Left lung (tissue), 10 donors: ENCODE results near the gene HDAC7. TPM values are rescaled to one million over a fixed set of nuclear protein-coding genes. Genes with fewer than 3 reads are reported as not detected.

Experiments
- ATAC-seq: fragments of 200-7000 bp; cut with Tn5 transposase; one replicate; pipeline ENCODE4 v1.9.1; 2020; ENCODE audit warnings: moderate library complexity
- DNase-seq, 4 donors: peaks; one replicate each; pipeline ENCODE4 v3.0.0-alpha.2; 2013 to 2020
- H3K27ac ChIP-seq, 2 donors: fragments of 200-600 bp; sonication (generic) in 1 of 2; one replicate each; pipeline versions ENCODE4 v1.5.0 to v1.8.0; 2020 to 2021
- H3K27me3 ChIP-seq, 2 donors: fragments of 200-600 bp; sonication (generic) in 1 of 2; one replicate each; pipeline versions ENCODE4 v1.5.0 to v1.8.0; 2020 to 2021
- H3K36me3 ChIP-seq, 2 donors: fragments of 200-600 bp; sonication (generic) in 1 of 2; one replicate each; pipeline versions ENCODE4 v1.5.0 to v1.8.0; 2020 to 2021
- H3K4me1 ChIP-seq, 2 donors: fragments of 200-600 bp; one replicate each; pipeline ENCODE4 v1.8.0; 2021
- H3K4me3 ChIP-seq, 2 donors: fragments of 200-600 bp; sonication (generic) in 1 of 2; one replicate each; pipeline versions ENCODE4 v1.5.0 to v1.8.0; 2020 to 2021; ENCODE audit warnings: mild to moderate bottlenecking in 1 of 2
- H3K9me3 ChIP-seq, 2 donors: fragments of 200-600 bp; sonication (generic) in 1 of 2; one replicate each; pipeline versions ENCODE4 v1.5.0 to v1.8.0; 2020 to 2021
- CTCF ChIP-seq, 2 donors: fragments of 200-600 bp; sonication (generic) in 1 of 2; IDR thresholded peaks; one replicate each; pipeline versions ENCODE4 v1.5.0 to v1.8.0; 2021; ENCODE audit warnings: antibody characterized with exemption in 2 of 2
- intact Hi-C, 2 donors: fragments of 100-400 bp; cut with DNase I; formaldehyde crosslinking; loops; one replicate each; pipeline versions ENCODE4 v1.11.2 to v1.14.2; 2022
- polyA plus RNA-seq, 6 donors: library from polyadenylated mRNA; unstranded; fragments of 120-200 nt; gene quantifications; one replicate each; pipeline ENCODE4 v1.2.1, GENCODE V29; 2013; ENCODE audit not compliant: insufficient read length in 6 of 6
- total RNA-seq, 2 donors: library from RNA; stranded (reverse); fragmentation: NEBNext Ultra II Directional; extraction: Animal tissue kit (Norgen Biotek cat#: 25700); gene quantifications; one replicate each; pipeline ENCODE4 v1.2.1, GENCODE V29; 2021
- donor health status: DM: no; HTN: yes; CAD: no.
- donor health status: DM: no; HTN: no; CAD: no.

Gene HDAC7
- total and polyA plus RNA-seq, 8 donors = 69.1 to 115 (median 84.1) TPM

DNA sequence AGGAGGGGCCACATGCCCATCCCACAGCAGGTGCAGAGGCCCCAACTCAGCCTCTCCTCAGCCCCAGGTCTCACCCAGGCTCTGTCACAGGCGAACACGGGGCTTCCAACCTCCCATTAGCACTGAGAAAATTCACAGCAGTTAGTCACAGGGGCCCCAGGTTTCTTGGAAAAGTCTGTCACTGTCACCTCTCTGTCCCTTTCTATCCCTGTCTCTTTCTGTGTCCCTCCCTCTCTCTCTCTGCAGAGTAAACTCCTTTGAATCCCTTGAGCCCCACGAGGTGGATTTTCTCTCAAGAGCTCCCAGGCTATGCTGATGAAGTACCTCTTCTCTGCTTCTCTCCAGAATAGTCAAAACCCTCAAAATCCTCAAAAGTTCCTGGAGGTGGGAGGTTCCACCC, 80.4 kb downstream of the HDAC7 start:
- Histone ChIP-seq H3K4me1 (peaks cover 20 to 63% of the 10 kb centered on the region in 2 donors), H3K36me3 (no peaks in the 10 kb centered on the region), H3K4me3 (no peak overlapping the region), H3K27me3 (no peaks in the 10 kb centered on the region), H3K9me3 (no peaks in the 10 kb centered on the region), H3K27ac (no peak overlapping the region)
- no peak for DNase-seq
- ATAC-seq = no peak
- no peak for TF ChIP-seq CTCF (IDR thresholded peaks at IDR 0.05)
- intact Hi-C loops = no loop called here

DNA sequence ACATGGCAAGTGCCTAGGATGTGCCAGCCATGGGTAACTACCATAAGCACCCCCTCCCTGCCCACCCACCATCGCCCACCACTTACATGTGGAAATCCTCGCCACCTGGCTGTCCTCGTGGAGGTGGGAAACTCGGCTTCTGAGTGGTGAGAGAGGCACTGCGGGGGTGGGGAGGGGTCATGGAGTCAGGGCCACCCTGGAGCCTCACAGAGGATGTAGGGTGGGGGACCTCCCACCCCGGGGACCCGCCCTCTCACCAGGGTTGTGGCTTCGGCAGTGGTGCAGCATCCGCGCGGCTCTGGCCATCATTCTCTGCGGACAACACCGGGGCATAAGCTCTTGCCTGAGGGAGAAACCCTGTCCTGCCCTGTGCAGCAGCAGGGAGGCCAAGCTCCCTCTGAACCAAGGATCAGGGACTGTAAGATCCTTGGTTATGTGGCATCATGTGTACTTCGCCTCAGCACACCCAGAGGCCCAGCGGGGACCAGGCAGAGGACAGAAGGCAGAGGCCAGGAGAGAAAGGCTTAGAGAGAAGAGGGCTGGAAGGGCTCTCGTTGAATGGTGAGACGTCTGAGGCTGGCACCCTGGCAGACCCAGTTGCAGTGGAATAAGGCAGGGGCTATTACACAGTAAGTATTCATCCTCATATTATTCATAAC, 81.6 kb downstream of the HDAC7 start:
- no peak for TF ChIP-seq CTCF (IDR thresholded peaks at IDR 0.05)
- no peak for DNase-seq
- peaks cover 20 to 63% of the 10 kb centered on the region in 2 donors for H3K4me1 ChIP-seq
- H3K4me3 ChIP-seq = no peak overlapping the region
- ATAC-seq = no peak
- H3K27ac ChIP-seq = no peak overlapping the region
- no peaks in the 10 kb centered on the region for H3K9me3 ChIP-seq
- no peaks in the 10 kb centered on the region for H3K36me3 ChIP-seq
- no peaks in the 10 kb centered on the region for H3K27me3 ChIP-seq
- intact Hi-C loops = no loop called here

DNA sequence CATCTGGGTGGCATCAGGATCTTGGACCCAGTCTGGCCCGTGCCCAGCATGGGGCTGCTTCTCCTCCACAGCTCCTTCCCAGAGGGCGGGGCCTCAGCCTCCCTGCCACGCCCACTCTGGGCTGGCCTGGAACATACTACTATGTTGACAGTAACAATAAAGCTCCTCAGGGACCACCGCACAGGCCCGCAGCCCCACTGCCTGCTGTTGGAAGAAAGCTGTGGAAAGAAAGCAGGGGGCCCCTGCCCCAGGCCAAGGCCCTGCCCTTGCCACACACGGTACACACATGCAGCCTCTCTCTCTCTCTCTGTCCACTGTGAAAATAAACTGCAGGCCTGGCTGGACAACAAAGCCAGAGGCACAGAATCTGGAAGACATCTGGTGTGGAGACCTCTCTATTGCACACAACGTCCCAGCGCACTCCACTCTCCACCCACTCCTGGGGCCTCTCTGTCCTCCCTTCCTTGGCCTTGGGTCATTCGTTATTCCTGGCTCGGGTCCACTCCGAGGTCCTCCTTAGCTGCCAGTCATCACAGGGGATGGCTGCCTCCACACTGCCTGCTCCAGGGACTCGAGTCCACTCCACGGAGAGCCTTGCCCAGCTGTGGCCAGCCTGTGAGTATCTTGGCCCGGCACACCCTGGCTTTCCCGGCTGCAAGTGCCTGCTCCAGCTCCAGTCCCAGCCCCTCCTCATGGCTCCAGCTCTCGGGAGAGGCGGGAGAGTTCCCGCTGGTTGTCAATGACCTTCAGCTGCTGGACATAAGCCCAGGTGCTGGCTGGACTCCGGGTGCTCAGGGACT, 82.6 kb downstream of the HDAC7 start:
- no peak overlapping the region for H3K4me3 ChIP-seq
- intact Hi-C loops = no loop called here
- no peak for TF ChIP-seq CTCF (IDR thresholded peaks at IDR 0.05)
- peaks cover 20 to 56% of the 10 kb centered on the region in 2 donors for H3K4me1 ChIP-seq
- ATAC-seq = peak; percentile 87
- peak in 3 of 4 donors; percentile 59 to 87 (median 75) for DNase-seq
- H3K27me3 ChIP-seq = no peaks in the 10 kb centered on the region
- peak overlapping the region; percentile 58 to 67 for H3K27ac ChIP-seq
- H3K9me3 ChIP-seq = no peaks in the 10 kb centered on the region
- H3K36me3 ChIP-seq = no peaks in the 10 kb centered on the region

DNA sequence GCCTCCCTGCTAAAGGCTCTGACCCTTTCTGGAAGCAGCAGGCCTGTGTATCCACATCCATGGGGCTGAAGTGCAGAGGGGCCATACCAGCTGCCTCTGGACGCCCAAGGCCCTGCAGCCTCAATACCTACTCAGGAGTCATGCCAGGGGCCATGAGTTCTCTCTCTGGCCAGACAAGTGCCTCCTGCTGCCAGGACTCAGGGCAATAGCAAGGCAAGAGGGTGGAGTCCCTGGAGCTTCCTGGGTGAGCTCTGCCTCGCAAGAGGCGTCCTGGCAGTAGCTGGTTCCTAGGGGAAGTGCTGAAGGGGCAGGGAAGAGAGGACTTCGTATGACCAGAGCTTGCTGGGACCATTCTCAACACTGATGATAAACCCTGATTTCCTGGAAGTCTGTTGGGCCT, 83.5 kb downstream of the HDAC7 start:
- peak; percentile 3 for ATAC-seq

More for the DNA sequence above, 83.5 kb downstream of the HDAC7 start:
- intact Hi-C loops = no loop called here
- H3K9me3 ChIP-seq = no peaks in the 10 kb centered on the region
- DNase-seq = no peak
- H3K4me1 ChIP-seq = peaks cover 20 to 48% of the 10 kb centered on the region in 2 donors
- TF ChIP-seq CTCF (IDR thresholded peaks at IDR 0.05) = no peak
- peak overlapping the region; percentile 58 to 67 for H3K27ac ChIP-seq
- H3K36me3 ChIP-seq = no peaks in the 10 kb centered on the region
- no peaks in the 10 kb centered on the region for H3K27me3 ChIP-seq
- H3K4me3 ChIP-seq = no peak overlapping the region
